SK-N-MC (cell line): ENCODE measurements around the gene MAEA.
A peak's percentile ranks its signal among the peaks of the same experiment; 100 is the strongest.

Experiments used
- DNase-seq: peaks from one replicate; pipeline ENCODE4 v3.0.0-alpha.2; 2011; ENCODE audit warnings: low read depth, low spot score
- H3K27ac ChIP-seq: fragments of 200-600 bp; sonication (generic); 2 replicates; pipeline ENCODE4 v1.5.1; 2016; ENCODE audit warnings: mixed run types
- H3K36me3 ChIP-seq: fragments of 200-600 bp; sonication (generic); 2 replicates; pipeline ENCODE4 v1.6.1; 2017; ENCODE audit warnings: antibody characterized with exemption, low read length, mixed read lengths; ENCODE audit not compliant: insufficient read depth
- H3K4me3 ChIP-seq: fragments of 200-600 bp; sonication (generic); 2 replicates; pipeline ENCODE4 v1.5.1; 2016
- H3K9ac ChIP-seq: fragments of 200-600 bp; sonication (generic); 2 replicates; pipeline ENCODE4 v1.8.0; 2017; ENCODE audit warnings: mixed run types, mixed read lengths; ENCODE audit not compliant: insufficient read length
- H3K9me3 ChIP-seq: fragments of 200-600 bp; sonication (generic); 2 replicates; pipeline ENCODE4 v1.6.1; 2017; ENCODE audit warnings: low read depth, mild to moderate bottlenecking, antibody characterized with exemption, low read length, moderate library complexity, mixed read lengths
- EZH2 ChIP-seq: fragments of 200-600 bp; sonication (generic); IDR thresholded peaks from one replicate; pipeline ENCODE4 v1.6.1; 2017; ENCODE audit warnings: antibody characterized with exemption
- FOXP2 ChIP-seq: optimal IDR thresholded peaks from 2 replicates; pipeline ENCODE3; 2011; ENCODE audit warnings: mild to moderate bottlenecking, moderate library complexity; ENCODE audit not compliant: insufficient read depth; ENCODE audit errors: extremely low read length, control extremely low read depth
- POLR2AphosphoS5 ChIP-seq: IDR thresholded peaks from 2 replicates; pipeline ENCODE4 v1.6.1; 2012; ENCODE audit warnings: mild to moderate bottlenecking, low read depth, low read length, borderline replicate concordance

Gene MAEA

DNA sequence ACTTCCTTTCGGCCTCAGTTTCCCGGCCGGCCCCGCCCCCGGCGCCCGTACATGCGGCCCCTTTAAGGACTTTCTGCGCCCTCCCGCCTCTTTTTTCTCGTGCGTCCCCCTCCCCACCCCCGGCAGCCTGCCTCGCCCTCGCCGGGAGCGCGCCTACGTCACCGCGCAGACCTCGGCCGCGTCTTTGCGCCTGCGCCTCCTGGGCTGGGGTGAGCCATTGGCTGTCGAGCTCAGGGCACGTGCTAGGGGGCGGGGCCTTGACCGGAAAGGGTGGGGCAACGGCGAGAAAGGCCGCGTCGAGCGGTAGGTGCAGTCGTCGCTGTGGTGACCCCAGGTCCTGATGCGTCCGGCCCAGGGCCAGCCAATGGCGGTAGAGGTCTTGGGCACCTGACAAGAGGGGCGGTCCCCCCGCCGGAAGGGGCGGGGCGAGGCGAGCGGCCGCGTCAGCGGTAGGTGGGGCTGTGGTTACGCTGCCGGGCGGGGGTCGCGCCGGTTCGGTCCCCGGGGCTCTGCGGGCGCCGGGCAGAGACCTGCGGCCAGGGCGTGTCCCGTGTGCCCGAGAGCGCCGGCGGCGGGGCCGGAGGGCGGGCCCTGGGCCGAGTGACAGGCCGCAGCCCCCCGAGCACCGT, 57.2 kb downstream of the MAEA start, which contains the start of gene UVSSA:
TSS of gene UVSSA (plus strand) at position 428 of the 629 bp plus-strand sequence. CDS start 884 bp downstream, outside the sequence.
- Histone ChIP-seq H3K4me3 (peak within 1 kb of the TSS; percentile 94), H3K9ac (peak within 1 kb of the TSS; percentile 89), H3K9me3 (no peaks in the 10 kb centered on the region), H3K36me3 (no peaks in the 10 kb centered on the region), H3K27ac (peak within 1 kb of the TSS; percentile 77)
- TF ChIP-seq POLR2AphosphoS5 (no peak; the same call in 1 of the 2 replicates), FOXP2 (no peak), EZH2 (no peak)
- DNase-seq: peak; percentile 92

DNA sequence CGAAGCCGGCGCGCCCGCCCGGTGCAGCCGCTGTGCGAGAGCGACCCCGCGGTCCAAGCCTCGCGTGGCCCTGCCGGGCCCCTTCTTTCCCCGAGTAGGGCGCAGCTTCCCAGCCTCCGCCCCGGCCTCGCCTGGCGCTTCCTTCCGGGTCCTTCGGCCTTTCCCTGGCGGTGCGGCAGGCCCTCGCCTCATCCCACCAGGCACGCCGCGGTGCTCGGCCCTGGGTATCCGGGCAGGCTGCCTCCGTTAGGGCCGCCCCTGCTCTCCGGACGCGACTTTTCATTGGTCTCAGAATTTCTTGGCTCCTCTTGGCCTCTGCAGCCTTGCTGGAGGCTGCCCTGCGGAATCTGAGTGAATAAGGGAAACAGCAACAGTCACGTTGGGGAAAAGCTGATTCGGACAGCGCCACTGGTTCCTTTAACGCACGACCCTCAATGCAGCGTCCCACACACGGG, 57.7 kb downstream of the MAEA start:
- no peak for TF ChIP-seq POLR2AphosphoS5
- no peak for TF ChIP-seq EZH2
- TF ChIP-seq FOXP2: no peak
- no peaks in the 10 kb centered on the region for H3K9me3 ChIP-seq
- H3K36me3 ChIP-seq: no peaks in the 10 kb centered on the region; the same call in 1 of the 2 replicates
- H3K27ac ChIP-seq: peak overlapping the region; percentile 64
- no peak for DNase-seq
- H3K4me3 ChIP-seq: peak overlapping the region; percentile 94
- H3K9ac ChIP-seq: peak overlapping the region; percentile 89

DNA sequence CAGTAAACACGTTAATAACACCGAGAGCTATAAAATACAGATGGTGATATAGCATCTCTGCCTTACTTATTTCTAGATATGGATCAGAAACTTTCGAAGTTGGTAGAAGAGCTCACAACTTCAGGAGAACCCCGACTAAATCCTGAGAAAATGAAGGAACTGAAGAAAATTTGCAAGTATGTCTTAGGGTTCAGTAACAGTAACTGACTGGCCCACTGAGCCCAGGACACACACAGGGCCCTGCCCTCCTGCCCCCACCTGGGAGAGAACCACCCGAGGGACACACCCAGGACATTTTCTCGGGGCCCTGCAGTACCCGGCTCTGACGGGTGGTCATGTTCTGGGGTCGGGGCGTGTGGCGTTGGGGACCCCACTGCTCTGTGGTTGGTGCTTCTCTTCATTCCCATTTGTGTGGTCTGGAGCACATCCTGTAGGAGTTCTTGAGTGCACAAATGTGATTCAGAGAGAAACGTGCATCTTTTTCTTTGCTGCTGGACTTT, 58.4 kb downstream of the MAEA start:
- TF ChIP-seq FOXP2 (no peak), POLR2AphosphoS5 (no peak), EZH2 (no peak)
- Histone ChIP-seq H3K27ac (no peak overlapping the region), H3K9ac (peak overlapping the region; percentile 89)

DNA sequence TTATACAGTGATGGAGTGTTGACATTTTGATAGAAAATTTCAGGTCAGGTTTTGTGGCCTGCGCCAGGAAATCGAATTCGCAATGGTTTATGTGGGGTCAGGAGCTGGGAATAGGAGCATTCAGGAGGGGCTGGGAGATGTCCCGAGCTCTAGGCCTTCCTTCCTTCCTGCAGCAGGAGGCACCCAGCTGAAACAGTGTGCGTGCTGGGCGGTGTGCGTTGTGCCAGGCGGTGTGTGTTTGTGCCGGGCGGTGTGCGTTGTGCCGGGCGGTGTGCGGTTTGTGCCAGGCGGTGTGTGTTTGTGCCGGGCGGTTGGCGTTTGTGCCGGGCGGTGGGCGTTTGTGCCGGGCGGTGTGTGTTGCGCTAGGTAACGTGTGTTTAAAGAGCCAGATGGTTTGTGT, 59.1 kb downstream of the MAEA start:
- no peak overlapping the region for H3K4me3 ChIP-seq
- no peak overlapping the region for H3K27ac ChIP-seq
- no peak overlapping the region for H3K9ac ChIP-seq

More for the DNA sequence above, 58.4 kb downstream of the MAEA start:
- Histone ChIP-seq H3K9me3 (no peaks in the 10 kb centered on the region), H3K36me3 (no peaks in the 10 kb centered on the region; the same call in 1 of the 2 replicates), H3K4me3 (peak overlapping the region; percentile 94)
- DNase-seq: no peak

DNA sequence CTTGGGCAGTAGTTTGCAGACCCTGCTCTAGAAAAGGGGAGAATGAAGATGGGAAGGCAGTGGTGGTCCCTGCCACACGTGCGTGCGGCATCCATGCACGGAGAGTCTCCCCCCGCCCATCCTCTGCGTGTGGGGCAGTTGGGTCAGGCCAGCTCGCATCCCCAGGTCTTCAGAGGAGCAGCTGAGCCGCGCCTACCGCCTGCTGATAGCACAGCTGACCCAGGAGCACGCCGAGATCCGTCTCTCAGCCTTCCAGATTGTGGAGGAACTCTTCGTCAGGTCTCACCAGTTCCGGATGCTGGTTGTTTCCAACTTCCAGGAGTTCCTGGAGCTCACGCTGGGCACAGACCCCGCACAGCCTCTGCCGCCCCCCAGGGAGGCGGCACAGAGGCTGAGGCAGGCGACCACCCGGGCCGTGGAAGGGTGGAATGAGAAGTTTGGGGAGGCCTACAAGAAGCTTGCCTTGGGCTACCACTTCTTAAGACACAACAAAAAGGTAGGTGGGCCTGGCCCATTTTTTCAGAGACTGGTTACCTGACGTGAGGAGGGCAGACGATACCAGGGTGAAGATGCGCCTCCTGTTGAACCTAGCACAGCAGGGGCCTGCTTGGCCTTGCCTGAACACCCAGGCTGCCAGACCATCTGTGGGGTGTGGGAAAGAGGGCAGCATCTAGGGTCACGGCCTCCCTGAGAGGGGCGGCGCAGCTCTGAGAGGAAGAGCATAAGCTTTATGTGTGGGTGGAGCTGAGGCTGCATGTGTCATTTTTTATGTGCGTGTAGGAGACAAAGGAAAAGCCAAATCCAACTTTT, 59.9 kb downstream of the MAEA start:
- H3K36me3 ChIP-seq: no peaks in the 10 kb centered on the region; the same call in 1 of the 2 replicates
- H3K27ac ChIP-seq: no peak overlapping the region
- H3K9ac ChIP-seq: no peak overlapping the region
- H3K4me3 ChIP-seq: no peak overlapping the region
- DNase-seq: no peak
- H3K9me3 ChIP-seq: no peaks in the 10 kb centered on the region
- TF ChIP-seq POLR2AphosphoS5 (no peak), EZH2 (no peak)

More for the DNA sequence above, 59.1 kb downstream of the MAEA start:
- TF ChIP-seq EZH2: no peak
- no peak for TF ChIP-seq POLR2AphosphoS5
- no peak for TF ChIP-seq FOXP2
- no peak for DNase-seq
- no peaks in the 10 kb centered on the region; the same call in 1 of the 2 replicates for H3K36me3 ChIP-seq
- no peaks in the 10 kb centered on the region for H3K9me3 ChIP-seq

DNA sequence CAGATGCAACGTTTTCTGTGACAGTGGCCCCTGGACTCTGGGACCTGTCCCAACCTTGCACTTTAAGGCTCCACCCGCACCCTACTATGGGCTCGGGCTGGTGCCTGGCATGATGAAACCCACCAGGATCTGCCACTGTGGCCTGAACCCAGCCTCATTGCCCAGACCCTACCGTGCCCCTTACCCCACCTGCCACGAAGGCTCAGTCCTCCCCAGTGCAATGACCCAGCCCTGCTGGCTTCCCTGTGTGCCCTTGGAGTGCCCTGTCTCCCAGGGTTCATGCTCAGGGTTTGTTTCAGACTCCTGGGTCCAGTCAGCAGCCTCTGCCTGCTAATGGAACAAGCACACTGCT, 60.5 kb downstream of the MAEA start:
- TF ChIP-seq POLR2AphosphoS5: no peak
- no peak for TF ChIP-seq EZH2
- TF ChIP-seq FOXP2: no peak
- DNase-seq: no peak
- no peak overlapping the region for H3K27ac ChIP-seq
- no peak overlapping the region for H3K4me3 ChIP-seq
- no peaks in the 10 kb centered on the region for H3K9me3 ChIP-seq
- no peak overlapping the region for H3K9ac ChIP-seq
- no peaks in the 10 kb centered on the region; the same call in 1 of the 2 replicates for H3K36me3 ChIP-seq

DNA sequence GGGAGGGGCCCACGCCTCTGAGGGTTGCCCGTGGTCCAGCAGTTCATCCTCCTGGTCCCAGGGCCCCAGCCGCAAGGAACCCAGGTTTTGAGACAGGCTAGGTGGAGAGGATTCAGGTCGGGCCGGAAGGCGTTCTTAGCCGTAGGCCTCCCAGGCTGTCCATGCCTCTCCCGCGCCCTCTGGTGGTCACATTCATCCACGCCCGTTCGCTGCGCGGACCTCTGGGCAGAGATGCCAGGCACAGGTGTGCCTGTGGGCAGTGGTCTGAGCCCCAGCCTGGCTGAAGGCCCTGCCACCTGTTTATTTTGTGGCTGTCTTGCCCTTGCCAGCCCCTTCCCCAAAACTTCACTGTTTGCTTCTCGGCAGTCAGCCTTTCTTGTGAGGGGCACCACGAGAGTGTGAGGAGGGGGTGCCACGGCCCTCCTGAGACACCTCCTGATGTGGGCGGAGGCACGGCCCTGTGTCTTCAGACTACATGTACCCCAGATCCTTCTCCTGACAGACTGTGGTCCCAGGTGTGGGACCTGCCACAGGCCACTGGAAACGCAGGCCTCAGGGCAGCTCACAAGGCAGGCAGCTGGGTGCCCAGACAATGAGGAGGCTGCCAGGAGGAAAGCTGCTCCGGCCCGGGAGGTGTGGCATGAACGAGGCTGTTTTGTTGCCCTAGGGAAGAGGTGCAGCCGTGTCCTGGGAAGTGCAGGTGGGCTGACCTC, 62.3 kb downstream of the MAEA start:
- no peaks in the 10 kb centered on the region for H3K9me3 ChIP-seq
- no peak overlapping the region for H3K4me3 ChIP-seq
- TF ChIP-seq EZH2 (no peak), FOXP2 (no peak), POLR2AphosphoS5 (no peak)
- DNase-seq: no peak
- H3K9ac ChIP-seq: no peak overlapping the region
- no peak overlapping the region for H3K27ac ChIP-seq
- H3K36me3 ChIP-seq: no peaks in the 10 kb centered on the region; the same call in 1 of the 2 replicates

DNA sequence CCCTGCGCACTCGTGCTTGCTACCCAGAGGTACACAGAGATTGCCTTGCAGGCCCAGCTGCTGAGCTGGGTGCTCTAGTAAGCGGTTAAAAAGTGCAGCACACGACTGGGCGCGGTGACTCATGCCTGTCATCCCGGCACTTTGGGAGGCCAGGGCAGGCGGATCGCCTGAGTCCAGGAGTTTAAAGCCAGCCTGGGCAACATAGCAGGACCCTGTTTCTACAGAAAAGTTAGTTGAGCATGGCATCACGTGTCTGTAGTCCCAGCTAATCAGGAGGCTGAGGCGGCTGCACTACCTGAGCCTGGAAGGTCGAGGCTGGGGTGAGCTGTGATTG, 62.8 kb downstream of the MAEA start:
- no peaks in the 10 kb centered on the region for H3K9me3 ChIP-seq
- TF ChIP-seq POLR2AphosphoS5 (no peak), EZH2 (no peak), FOXP2 (no peak)
- DNase-seq: no peak
- no peaks in the 10 kb centered on the region; the same call in 1 of the 2 replicates for H3K36me3 ChIP-seq
- no peak overlapping the region for H3K4me3 ChIP-seq
- H3K9ac ChIP-seq: no peak overlapping the region
- no peak overlapping the region for H3K27ac ChIP-seq
